Measurements from ENCODE around the gene BRD3. TPM values are rescaled to one million over a fixed set of nuclear protein-coding genes. Genes with fewer than 3 reads are reported as not detected.

Gene BRD3
- polyA plus RNA-seq, 2 of the 4 experiments (the other 2 are of a cell fraction), result 9.0 to 15.3 TPM

DNA sequence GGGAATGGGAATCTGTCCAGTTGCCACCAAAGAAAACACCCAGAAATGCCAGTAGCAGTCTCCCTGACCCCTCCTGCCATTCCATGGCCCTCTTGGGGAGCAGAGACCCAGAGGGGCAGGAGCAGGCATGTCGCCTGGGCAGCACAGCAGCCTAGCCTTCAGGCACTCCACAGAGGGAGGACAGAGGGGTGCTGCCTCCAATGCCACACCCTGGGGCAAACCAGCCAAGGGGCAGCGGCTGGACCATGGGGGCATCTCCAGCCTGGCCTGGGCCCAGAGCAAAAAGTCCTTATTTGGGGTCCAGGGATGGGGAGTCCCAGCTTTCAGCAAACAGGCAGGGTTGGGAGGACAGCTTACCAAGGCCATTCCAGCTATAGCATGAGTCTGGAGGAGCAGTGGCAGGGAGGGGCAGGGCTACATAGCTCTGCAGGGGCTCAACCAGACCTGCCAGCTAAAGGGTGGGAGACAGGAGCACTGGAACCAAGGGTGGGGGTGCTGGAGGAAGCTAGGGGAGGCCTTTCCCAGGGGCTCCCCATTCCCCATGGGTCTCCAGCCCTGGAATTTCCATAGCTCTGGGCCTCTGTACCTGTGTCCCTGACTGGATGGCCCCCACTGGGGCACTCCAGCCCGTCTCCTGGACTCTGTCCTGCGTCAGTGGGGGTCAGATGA lies 6.7 kb downstream of the BRD3 start:
- DNase-seq (ENCODE audit: low read depth in 1 of 2, low spot score in 1 of 2) (no peak), FAIRE-seq (no peak), ATAC-seq (no peak)
- H3K4me2 ChIP-seq, result no peak overlapping the region
- peaks cover 26% of the 10 kb centered on the region for H3K4me1 ChIP-seq
- ChIA-PET CTCF (interaction anchor here (1.4 to 2.5 kb wide), 3 partner anchors 18 to 68 kb away, joined by 3 to 9 read pairs (median 7); no protein-coding TSS in a partner anchor), POLR2A (interaction anchor here (0.6 kb wide), 1 partner anchor 256 kb away, joined by 3 read pairs; no protein-coding TSS in a partner anchor)
- 92% methylated on average over 4 of the region's 4 CpGs for WGBS (ENCODE audit: missing lambda C conversion rate)
- H3K27ac ChIP-seq, result peak overlapping the region in 1 of 2 experiments; percentile 10; a peak in 1 of 6 replicates
- H3K4me3 ChIP-seq, result no peak overlapping the region
- TF ChIP-seq SMC3 (IDR thresholded peaks at IDR 0.05), result no peak
- no peak for TF ChIP-seq RARB (CRISPR knock-in tag; IDR thresholded peaks at IDR 0.05)
- no peak for TF ChIP-seq CBX8 (IDR thresholded peaks at IDR 0.05)
- TF ChIP-seq, protein P1, sequence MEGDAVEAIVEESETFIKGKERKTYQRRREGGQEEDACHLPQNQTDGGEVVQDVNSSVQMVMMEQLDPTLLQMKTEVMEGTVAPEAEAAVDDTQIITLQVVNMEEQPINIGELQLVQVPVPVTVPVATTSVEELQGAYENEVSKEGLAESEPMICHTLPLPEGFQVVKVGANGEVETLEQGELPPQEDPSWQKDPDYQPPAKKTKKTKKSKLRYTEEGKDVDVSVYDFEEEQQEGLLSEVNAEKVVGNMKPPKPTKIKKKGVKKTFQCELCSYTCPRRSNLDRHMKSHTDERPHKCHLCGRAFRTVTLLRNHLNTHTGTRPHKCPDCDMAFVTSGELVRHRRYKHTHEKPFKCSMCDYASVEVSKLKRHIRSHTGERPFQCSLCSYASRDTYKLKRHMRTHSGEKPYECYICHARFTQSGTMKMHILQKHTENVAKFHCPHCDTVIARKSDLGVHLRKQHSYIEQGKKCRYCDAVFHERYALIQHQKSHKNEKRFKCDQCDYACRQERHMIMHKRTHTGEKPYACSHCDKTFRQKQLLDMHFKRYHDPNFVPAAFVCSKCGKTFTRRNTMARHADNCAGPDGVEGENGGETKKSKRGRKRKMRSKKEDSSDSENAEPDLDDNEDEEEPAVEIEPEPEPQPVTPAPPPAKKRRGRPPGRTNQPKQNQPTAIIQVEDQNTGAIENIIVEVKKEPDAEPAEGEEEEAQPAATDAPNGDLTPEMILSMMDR (IDR thresholded peaks at IDR 0.05), result no peak
- TF ChIP-seq NR3C1 (IDR thresholded peaks at IDR 0.05), result no peak
- TF ChIP-seq HEYL (CRISPR knock-in tag; IDR thresholded peaks at IDR 0.05), result no peak
- TF ChIP-seq ESRRA (IDR thresholded peaks at IDR 0.05; ENCODE audit: borderline replicate concordance, low read length), result no peak
- no peak for TF ChIP-seq MAZ (IDR thresholded peaks at IDR 0.05; ENCODE audit: borderline replicate concordance, low read depth, low read length)
- TF ChIP-seq, protein P2, sequence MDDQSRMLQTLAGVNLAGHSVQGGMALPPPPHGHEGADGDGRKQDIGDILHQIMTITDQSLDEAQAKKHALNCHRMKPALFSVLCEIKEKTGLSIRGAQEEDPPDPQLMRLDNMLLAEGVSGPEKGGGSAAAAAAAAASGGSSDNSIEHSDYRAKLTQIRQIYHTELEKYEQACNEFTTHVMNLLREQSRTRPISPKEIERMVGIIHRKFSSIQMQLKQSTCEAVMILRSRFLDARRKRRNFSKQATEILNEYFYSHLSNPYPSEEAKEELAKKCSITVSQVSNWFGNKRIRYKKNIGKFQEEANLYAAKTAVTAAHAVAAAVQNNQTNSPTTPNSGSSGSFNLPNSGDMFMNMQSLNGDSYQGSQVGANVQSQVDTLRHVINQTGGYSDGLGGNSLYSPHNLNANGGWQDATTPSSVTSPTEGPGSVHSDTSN (IDR thresholded peaks at IDR 0.05), result no peak
- no peak for TF ChIP-seq NFE2L2 (conservative IDR thresholded peaks at IDR 0.05; ENCODE audit: low read length)
- TF ChIP-seq CBX2 (IDR thresholded peaks at IDR 0.05; ENCODE audit: borderline replicate concordance, low read depth), result no peak
- TF ChIP-seq NPAS2 (CRISPR knock-in tag; IDR thresholded peaks at IDR 0.05; ENCODE audit: borderline replicate concordance), result no peak
- no peak for TF ChIP-seq PHF8 (IDR thresholded peaks at IDR 0.05; ENCODE audit: borderline replicate concordance, low read depth)
- no peak for TF ChIP-seq ZC3H11A (IDR thresholded peaks at IDR 0.05)
- no peak for TF ChIP-seq RCOR1 (IDR thresholded peaks at IDR 0.05; ENCODE audit: low read depth, low read length)
- no peak for TF ChIP-seq EHF (CRISPR knock-in tag; IDR thresholded peaks at IDR 0.05)
- TF ChIP-seq, protein P3, sequence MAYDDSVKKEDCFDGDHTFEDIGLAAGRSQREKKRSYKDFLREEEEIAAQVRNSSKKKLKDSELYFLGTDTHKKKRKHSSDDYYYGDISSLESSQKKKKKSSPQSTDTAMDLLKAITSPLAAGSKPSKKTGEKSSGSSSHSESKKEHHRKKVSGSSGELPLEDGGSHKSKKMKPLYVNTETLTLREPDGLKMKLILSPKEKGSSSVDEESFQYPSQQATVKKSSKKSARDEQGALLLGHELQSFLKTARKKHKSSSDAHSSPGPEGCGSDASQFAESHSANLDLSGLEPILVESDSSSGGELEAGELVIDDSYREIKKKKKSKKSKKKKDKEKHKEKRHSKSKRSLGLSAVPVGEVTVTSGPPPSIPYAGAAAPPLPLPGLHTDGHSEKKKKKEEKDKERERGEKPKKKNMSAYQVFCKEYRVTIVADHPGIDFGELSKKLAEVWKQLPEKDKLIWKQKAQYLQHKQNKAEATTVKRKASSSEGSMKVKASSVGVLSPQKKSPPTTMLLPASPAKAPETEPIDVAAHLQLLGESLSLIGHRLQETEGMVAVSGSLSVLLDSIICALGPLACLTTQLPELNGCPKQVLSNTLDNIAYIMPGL (CRISPR knock-in tag; IDR thresholded peaks at IDR 0.05; ENCODE audit: borderline replicate concordance), result no peak
- H3K9me3 ChIP-seq, result no peaks in the 10 kb centered on the region

DNA sequence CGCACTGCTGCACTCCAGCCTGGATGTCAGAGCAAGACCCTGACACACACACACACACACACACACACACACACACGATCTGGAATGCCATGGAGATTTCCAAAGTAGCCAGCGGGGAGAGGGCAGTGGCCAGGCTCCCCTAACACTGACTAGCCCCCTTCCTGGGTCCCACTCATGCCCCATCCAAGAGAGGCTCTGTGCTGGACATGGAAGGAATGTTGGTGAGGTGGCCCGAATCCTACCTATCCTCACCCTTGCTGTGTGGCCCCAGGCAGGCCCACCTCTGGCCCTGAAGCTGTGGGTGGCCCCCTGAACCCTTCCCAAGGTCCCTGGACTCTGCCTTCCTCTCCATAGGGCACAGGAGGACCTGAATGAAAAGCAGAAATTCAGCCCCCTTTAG lies 7.3 kb downstream of the BRD3 start:
- no peak overlapping the region for H3K4me3 ChIP-seq
- TF ChIP-seq ZNF302 (CRISPR knock-in tag; IDR thresholded peaks at IDR 0.05) (no peak), BHLHE40 (IDR thresholded peaks at IDR 0.05; ENCODE audit: low read depth, low read length) (no peak), MYC (IDR thresholded peaks at IDR 0.05; ENCODE audit: borderline replicate concordance, low read length) (no peak), FOSL2 (IDR thresholded peaks at IDR 0.05) (no peak), FOSL2 (CRISPR knock-in tag; IDR thresholded peaks at IDR 0.05) (no peak), NR3C1 (IDR thresholded peaks at IDR 0.05) (no peak), HOXB13 (CRISPR knock-in tag; IDR thresholded peaks at IDR 0.05; ENCODE audit: low read depth) (no peak), ZSCAN20 (CRISPR knock-in tag; IDR thresholded peaks at IDR 0.05) (no peak), TFCP2L1 (CRISPR knock-in tag; IDR thresholded peaks at IDR 0.05) (no peak), SMC3 (IDR thresholded peaks at IDR 0.05) (no peak), CHD4 (IDR thresholded peaks at IDR 0.05; ENCODE audit: borderline replicate concordance) (no peak), ZFP36 (IDR thresholded peaks at IDR 0.05; ENCODE audit: borderline replicate concordance, partially characterized antibody) (no peak), HEYL (CRISPR knock-in tag; IDR thresholded peaks at IDR 0.05) (no peak), NPAS2 (CRISPR knock-in tag; IDR thresholded peaks at IDR 0.05; ENCODE audit: borderline replicate concordance) (no peak)
- TF ChIP-seq, protein P4, sequence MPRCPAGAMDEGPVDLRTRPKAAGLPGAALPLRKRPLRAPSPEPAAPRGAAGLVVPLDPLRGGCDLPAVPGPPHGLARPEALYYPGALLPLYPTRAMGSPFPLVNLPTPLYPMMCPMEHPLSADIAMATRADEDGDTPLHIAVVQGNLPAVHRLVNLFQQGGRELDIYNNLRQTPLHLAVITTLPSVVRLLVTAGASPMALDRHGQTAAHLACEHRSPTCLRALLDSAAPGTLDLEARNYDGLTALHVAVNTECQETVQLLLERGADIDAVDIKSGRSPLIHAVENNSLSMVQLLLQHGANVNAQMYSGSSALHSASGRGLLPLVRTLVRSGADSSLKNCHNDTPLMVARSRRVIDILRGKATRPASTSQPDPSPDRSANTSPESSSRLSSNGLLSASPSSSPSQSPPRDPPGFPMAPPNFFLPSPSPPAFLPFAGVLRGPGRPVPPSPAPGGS (IDR thresholded peaks at IDR 0.05), result no peak
- TF ChIP-seq, protein P5, sequence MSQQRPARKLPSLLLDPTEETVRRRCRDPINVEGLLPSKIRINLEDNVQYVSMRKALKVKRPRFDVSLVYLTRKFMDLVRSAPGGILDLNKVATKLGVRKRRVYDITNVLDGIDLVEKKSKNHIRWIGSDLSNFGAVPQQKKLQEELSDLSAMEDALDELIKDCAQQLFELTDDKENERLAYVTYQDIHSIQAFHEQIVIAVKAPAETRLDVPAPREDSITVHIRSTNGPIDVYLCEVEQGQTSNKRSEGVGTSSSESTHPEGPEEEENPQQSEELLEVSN (IDR thresholded peaks at IDR 0.05; ENCODE audit: borderline replicate concordance, low read depth), result no peak
- TF ChIP-seq, protein P6, sequence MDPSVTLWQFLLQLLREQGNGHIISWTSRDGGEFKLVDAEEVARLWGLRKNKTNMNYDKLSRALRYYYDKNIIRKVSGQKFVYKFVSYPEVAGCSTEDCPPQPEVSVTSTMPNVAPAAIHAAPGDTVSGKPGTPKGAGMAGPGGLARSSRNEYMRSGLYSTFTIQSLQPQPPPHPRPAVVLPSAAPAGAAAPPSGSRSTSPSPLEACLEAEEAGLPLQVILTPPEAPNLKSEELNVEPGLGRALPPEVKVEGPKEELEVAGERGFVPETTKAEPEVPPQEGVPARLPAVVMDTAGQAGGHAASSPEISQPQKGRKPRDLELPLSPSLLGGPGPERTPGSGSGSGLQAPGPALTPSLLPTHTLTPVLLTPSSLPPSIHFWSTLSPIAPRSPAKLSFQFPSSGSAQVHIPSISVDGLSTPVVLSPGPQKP (IDR thresholded peaks at IDR 0.05; ENCODE audit: low read depth, low read length), result no peak
- ATAC-seq (no peak), DNase-seq (ENCODE audit: low read depth in 1 of 2, low spot score in 1 of 2) (no peak), FAIRE-seq (no peak)
- POLR2A ChIA-PET, result interaction anchor here (0.6 kb wide), 1 partner anchor 257 kb away, joined by 3 read pairs; no protein-coding TSS in a partner anchor
- WGBS (ENCODE audit: missing lambda C conversion rate), result 83% methylated on average over 3 of the region's 4 CpGs
- H3K4me2 ChIP-seq, result no peak overlapping the region
- CTCF ChIA-PET, result interaction anchor here (1.4 to 2.5 kb wide), 2 partner anchors 18 to 67 kb away, joined by 3 to 9 read pairs; no protein-coding TSS in a partner anchor
- H3K4me1 ChIP-seq, result peaks cover 26% of the 10 kb centered on the region
- no peak overlapping the region; a peak in 1 of 6 replicates for H3K27ac ChIP-seq
- no peaks in the 10 kb centered on the region for H3K9me3 ChIP-seq

Data from A549 (cell line).